IPS-18c (cell line): ENCODE measurements around the gene PRUNE2.
"Not testable (repeated sequence)": the region's sequence is repeated elsewhere in the genome, so short reads cannot be mapped to it uniquely, and the experiment has no call there.

Experiments used
- H3K4me3 ChIP-seq: 2 replicates; pipeline ENCODE4 v1.7.0; 2013; ENCODE audit warnings: low read depth, mild to moderate bottlenecking, low read length, moderate library complexity; ENCODE audit not compliant: insufficient read depth
- H3K9me3 ChIP-seq: one replicate; pipeline ENCODE4 v1.6.1; 2013; ENCODE audit warnings: mild to moderate bottlenecking, low read length, moderate library complexity; ENCODE audit not compliant: control insufficient read depth, insufficient read depth

Gene PRUNE2

DNA sequence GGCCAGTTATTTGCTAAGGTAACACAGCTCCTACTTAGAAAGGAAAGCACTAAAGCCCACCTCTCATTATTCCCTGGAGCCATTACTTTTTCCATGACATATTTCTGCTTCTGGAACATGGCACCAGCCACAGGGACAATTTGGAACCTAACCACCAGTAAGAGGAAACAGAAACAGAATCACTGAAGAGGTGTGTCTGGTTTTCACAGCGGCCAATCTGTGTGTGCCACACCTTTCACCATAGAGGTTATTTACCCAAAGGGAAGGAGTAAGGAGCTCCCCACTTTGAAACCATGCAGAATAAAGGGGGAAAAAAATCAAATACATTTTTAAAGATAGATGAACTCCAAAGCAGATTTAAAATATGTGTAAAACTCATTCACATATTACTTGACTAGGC is 21.1 kb downstream of the PRUNE2 start:
- Histone ChIP-seq H3K9me3 (no peaks in the 10 kb centered on the region), H3K4me3 (no peak overlapping the region)

DNA sequence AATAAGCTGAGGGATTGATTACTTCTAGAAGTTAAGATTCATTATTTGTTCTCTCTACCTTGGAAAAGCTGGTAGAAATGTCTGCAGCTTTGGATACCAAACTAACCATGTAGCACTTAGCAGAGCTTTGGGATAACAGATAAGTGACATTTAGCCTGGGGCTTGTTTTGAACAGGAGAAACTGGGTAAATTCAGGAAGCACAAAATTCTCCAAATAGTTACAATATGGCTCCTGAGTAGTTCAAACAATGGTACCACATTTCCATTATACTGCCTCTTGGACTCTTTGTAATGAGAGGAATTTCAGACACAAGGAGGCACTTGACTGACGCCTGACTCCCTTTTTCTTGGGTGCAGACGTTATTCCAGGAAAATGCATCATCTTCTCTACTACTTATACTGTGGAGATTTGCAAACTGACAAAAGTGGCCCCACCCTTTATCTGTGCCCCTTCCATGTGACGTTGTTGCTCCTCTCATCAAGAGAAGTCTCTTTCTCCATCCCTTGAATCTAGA is 22.5 kb downstream of the PRUNE2 start:
- H3K9me3 ChIP-seq: no peaks in the 10 kb centered on the region
- H3K4me3 ChIP-seq: no peak overlapping the region

DNA sequence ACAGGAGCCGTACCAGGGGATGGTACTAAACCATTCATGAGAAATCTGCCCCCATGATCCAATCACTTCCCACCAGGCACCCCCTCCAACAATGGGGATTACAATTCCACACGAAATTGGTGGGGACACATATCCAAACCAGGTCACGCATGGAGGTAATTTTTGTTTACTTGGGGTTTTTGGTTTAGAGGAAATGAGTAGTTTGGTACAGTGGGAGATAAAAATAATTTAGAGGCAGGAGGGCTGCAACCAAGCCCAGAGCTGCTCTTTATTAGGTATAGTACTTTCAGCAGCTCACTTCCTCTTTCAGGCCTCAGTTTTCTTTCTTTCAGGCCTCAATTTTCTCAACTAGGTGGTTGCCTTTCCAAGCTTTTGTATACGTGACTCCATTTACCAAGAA is 23.2 kb downstream of the PRUNE2 start:
- H3K9me3 ChIP-seq: no peaks in the 10 kb centered on the region
- no peak overlapping the region for H3K4me3 ChIP-seq

DNA sequence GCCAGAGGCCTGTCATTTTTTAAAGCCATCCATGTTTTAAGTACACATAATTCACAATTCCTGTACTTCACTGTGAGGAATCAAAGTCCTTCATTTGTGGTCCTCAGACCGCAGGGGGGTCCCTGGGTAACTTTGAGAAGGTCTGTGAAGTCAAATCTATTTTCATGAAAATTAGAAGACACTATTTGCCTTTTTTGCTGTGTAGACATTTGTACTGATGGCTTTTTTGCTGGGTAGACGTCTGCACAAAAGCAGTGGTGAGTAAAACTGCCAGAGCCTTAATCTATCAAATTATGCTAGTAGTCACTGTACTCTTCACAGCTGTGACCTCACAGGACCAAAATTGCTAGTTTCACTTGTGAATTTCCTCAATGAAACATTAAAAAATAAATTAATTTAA is 25.7 kb downstream of the PRUNE2 start:
- Histone ChIP-seq H3K4me3 (no peak overlapping the region), H3K9me3 (no peaks in the 10 kb centered on the region)

- H3K9me3 ChIP-seq: no peaks in the 10 kb centered on the region
- H3K4me3 ChIP-seq: no peak overlapping the region
These were observed 27.0 kb downstream of the PRUNE2 start for GRCh38 chr9:76878933-76879332.

GRCh38 chr9:76877961-76878360 is 28.0 kb downstream of the PRUNE2 start:
- Histone ChIP-seq H3K9me3 (no peaks in the 10 kb centered on the region), H3K4me3 (no peak overlapping the region)

- H3K9me3 ChIP-seq: no peaks in the 10 kb centered on the region
- no peak overlapping the region for H3K4me3 ChIP-seq
These were observed 29.8 kb downstream of the PRUNE2 start for GRCh38 chr9:76876098-76876497.

DNA sequence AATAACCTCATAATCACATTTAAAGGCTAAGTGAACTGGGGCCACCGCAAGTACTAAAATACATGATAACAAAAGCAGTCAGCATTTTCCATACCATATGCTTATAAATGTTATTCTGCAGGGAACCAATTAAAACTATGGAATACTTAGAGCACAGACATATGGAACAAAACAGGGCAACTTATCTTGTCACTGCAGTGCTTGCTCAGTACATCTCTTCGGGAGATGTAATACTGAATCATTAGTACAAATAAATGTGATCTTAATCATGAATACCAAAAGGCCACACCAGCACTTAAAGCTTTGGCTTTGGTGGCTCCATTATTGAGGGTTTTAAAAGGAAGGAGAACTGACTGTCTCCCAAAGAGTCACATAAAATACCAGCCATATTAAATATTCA is 32.1 kb downstream of the PRUNE2 start:
- Histone ChIP-seq H3K9me3 (no peaks in the 10 kb centered on the region), H3K4me3 (no peak overlapping the region)

DNA sequence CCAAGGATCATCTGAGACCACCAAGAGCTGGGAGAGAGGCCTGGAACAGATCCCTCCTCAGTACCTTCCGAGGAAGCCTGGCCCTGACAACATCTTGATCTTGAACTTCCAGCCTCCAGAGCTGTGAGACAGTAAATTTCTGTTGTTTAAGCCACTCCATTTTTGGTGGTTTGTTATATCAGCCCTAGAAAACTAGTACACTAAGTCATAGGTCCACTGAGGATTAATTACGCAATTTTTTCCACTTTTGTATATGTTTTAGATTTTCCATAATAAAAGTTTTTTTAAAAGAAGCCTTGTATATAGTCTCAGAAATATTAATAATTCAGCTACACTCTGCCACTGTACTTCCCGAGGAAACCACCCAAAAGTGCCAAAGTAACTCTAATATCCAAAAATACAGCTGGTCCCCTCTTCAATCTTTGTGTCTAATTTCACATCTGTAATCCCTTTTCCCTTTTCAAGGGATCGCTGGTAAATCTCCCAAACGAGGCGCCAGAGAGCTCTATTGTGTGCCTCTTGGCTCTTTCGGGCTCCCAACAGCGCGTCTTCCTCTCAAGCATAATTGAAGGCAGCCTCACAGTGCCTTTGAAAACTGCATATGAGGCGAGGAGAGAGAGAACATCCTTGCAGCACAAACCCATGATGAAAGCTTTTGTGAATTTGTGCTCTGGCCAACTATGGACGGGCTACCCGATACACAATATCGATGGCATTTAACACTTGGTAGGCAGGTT is 32.7 kb downstream of the PRUNE2 start:
- no peak overlapping the region for H3K4me3 ChIP-seq

GRCh38 chr9:76868897-76869296 is 37.0 kb downstream of the PRUNE2 start:
- no peak overlapping the region for H3K4me3 ChIP-seq

More for the DNA sequence above, 32.7 kb downstream of the PRUNE2 start:
- no peaks in the 10 kb centered on the region for H3K9me3 ChIP-seq

GRCh38 chr9:76866689-76867088 is 39.2 kb downstream of the PRUNE2 start:
- H3K9me3 ChIP-seq: no peaks in the 10 kb centered on the region
- H3K4me3 ChIP-seq: no peak overlapping the region

More at GRCh38 chr9:76868897-76869296, 37.0 kb downstream of the PRUNE2 start:
- H3K9me3 ChIP-seq: no peaks in the 10 kb centered on the region

DNA sequence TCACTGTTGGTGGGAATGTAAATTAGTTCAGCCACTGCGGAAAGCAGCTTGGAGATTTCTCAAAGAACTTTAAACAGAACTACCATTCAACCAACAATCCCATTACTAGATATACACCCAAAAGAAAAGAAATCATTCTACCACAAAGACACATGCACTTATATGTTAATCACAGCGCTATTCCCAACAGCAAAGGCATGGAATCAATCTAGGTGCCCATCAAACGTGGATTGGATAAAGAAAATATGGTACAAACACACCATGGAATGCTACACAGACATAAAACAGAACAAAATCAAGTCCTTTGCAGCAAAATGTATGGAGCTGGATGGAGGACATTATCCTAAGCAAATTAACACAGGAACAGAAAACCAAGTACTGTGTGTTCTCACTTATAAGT is 42.1 kb downstream of the PRUNE2 start:
- H3K9me3 ChIP-seq: no peaks in the 10 kb centered on the region
- H3K4me3 ChIP-seq: no peak overlapping the region

DNA sequence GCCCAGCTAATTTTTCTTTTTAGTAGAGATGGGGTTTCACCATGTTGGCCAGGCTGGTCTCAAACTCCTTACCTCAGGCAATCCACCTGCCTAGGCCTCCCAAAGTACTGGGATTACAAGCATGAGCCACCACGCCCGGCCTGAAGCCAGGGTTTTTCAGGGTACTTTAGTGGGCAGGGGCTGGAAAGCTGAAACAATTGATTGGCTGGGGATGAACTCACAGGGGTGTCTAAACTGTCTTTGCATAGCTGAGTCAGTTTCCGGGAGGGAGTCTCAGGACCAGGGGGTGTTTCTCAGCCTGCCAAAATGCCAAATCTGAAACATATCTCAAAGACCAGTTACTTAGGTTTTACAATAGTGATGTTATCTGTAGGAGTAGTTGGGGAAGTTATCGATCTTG is 46.1 kb downstream of the PRUNE2 start:
- Histone ChIP-seq H3K4me3 (no peak overlapping the region), H3K9me3 (peaks cover 2% of the 10 kb centered on the region)

DNA sequence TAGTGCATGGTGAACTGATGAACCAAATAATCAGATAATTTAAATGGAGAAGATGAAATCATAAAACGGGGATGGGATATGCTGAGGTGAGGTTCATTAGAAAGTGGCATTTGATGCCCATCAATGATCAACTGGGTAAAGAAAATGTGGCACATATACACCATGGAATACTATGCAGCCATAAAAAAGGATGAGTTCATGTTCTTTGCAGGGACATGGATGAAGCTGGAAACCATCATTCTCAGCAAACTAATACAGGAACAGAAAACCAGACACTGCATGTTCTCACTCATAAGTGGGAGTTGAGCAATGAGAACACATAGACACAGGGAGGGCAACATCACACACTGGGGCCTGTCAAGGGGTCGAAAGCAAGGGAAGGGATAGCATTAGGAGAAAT is 47.7 kb downstream of the PRUNE2 start:
- H3K9me3 ChIP-seq, H3K4me3 ChIP-seq: not testable (repeated sequence)

DNA sequence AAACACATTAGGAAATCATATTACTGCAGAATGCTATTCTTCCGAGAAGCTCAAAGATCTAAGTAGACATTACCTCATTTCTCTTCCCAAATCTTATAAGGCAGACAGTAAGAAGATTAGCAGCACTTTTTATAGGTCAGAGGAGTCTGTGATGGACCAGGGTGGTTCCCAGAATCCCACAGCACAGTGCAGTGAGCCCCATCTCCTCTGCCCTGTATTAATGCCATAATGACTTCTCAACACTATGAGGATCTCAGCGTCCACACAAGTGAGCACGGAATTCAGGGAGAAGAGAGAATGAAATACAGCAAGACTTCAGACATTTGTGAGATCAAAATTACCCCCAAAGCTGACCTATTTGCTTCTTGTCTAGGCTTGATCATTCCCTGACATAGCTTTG is 49.9 kb downstream of the PRUNE2 start:
- H3K4me3 ChIP-seq: no peak overlapping the region
- H3K9me3 ChIP-seq: peaks cover 2% of the 10 kb centered on the region

GRCh38 chr9:76855015-76855414 is 50.9 kb downstream of the PRUNE2 start:
- H3K4me3 ChIP-seq: no peak overlapping the region
- H3K9me3 ChIP-seq: peaks cover 2% of the 10 kb centered on the region

DNA sequence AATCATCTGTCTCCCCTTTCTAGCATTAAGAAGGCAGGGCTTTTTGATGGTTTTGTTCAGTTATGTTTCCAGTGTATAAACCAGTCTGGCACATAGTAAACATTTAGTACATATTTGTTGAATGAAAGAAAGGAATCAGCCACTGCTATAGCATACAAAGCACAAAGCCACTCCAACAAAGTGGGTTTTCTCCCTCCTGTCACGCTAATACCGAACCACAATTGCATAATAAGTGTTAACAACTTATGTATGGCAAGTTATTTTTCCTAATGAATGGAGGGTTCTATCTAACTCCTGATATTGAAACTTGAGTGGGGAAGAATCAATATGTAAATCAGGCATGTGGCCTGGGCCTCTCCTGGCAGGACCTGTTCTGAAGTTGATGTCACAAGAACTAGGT is 53.9 kb downstream of the PRUNE2 start:
- H3K9me3 ChIP-seq: no peaks in the 10 kb centered on the region
- no peak overlapping the region for H3K4me3 ChIP-seq

- no peaks in the 10 kb centered on the region for H3K9me3 ChIP-seq
- H3K4me3 ChIP-seq: no peak overlapping the region
These were observed 59.6 kb downstream of the PRUNE2 start for GRCh38 chr9:76846297-76846696.

GRCh38 chr9:76845254-76845653 is 60.7 kb downstream of the PRUNE2 start:
- Histone ChIP-seq H3K4me3 (no peak overlapping the region), H3K9me3 (no peaks in the 10 kb centered on the region)
